Gastrocnemius medialis (tissue), 4 donors: ENCODE measurements around the gene TUBA3E. TPM values are rescaled to one million over a fixed set of nuclear protein-coding genes. Genes with fewer than 3 reads are reported as not detected.
"Not testable (repeated sequence)": the region's sequence is repeated elsewhere in the genome, so short reads cannot be mapped to it uniquely, and the experiment has no call there.

ENCODE experiments used
- ATAC-seq, 2 donors: fragments of 150-250 bp; one replicate each; pipeline ENCODE4 v1.9.1; 2016
- DNase-seq, 2 donors: peaks; one replicate each; pipeline ENCODE4 v3.0.0-alpha.2; 2019
- H3K27ac ChIP-seq, 4 donors: fragments of 200-600 bp; sonication (generic); 1 replicate in 1 of 4; 2 replicates in 3 of 4; pipeline ENCODE4 v1.5.1; 2016 to 2018; ENCODE audit warnings: mild to moderate bottlenecking in 2 of 4, moderate library complexity in 1 of 4
- H3K27me3 ChIP-seq, 3 donors: fragments of 200-600 bp; sonication (generic) in 2 of 3; 1 replicate in 1 of 3; 2 replicates in 2 of 3; pipeline versions ENCODE4 v1.5.1 to v1.6.0; 2016 to 2019; ENCODE audit warnings: mild to moderate bottlenecking in 1 of 3, moderate library complexity in 1 of 3
- H3K36me3 ChIP-seq, 2 donors: fragments of 200-600 bp; sonication (generic) in 1 of 2; one replicate each; pipeline ENCODE4 v1.5.1; 2017 to 2018
- H3K4me1 ChIP-seq, 2 donors: fragments of 200-600 bp; sonication (generic) in 1 of 2; one replicate each; pipeline ENCODE4 v1.5.1; 2016 to 2017; ENCODE audit warnings: mild to moderate bottlenecking in 2 of 2
- H3K4me3 ChIP-seq, 4 donors: fragments of 200-600 bp; sonication (generic) in 3 of 4; 1 replicate in 1 of 4; 2 replicates in 3 of 4; pipeline ENCODE4 v1.5.1; 2016 to 2019; ENCODE audit warnings: mild to moderate bottlenecking in 2 of 4
- H3K9me3 ChIP-seq, 3 donors: fragments of 200-600 bp; sonication (generic) in 2 of 3; 1 replicate in 1 of 3; 2 replicates in 2 of 3; pipeline ENCODE4 v1.5.1; 2016 to 2019
- CTCF ChIP-seq, 5 experiments: fragments of 450-650 bp in 3 of 5; fragments of 200-600 bp in 2 of 5; sonication (generic) in 2 of 5; IDR thresholded peaks in 4 of 5; conservative IDR thresholded peaks in 1 of 5; 1 replicate in 4 of 5; 2 replicates in 1 of 5; pipeline ENCODE4 v1.5.1; 2016 to 2019; ENCODE audit warnings: antibody characterized with exemption in 5 of 5, mild to moderate bottlenecking in 3 of 5, moderate library complexity in 3 of 5
- POLR2A ChIP-seq, 2 donors: fragments of 450-650 bp; IDR thresholded peaks; one replicate each; pipeline ENCODE4 v1.6.1; 2017; ENCODE audit warnings: antibody characterized with exemption in 2 of 2, mild to moderate bottlenecking in 2 of 2, moderate library complexity in 2 of 2
- in situ Hi-C, 4 donors: fragments of 200-750 bp; cut with MboI; loops; one replicate each; pipeline versions ENCODE4 v1.15.0 to v1.8.0; 2017; ENCODE audit warnings: low sequenced_read_pairs in 4 of 4
- intact Hi-C: fragments of 100-400 bp; cut with DNase I; formaldehyde crosslinking; loops from one replicate; pipeline ENCODE4 v1.15.1; 2023; ENCODE audit warnings: low total_unique reads
- total RNA-seq, 4 donors: library from RNA; depleted of rRNA; stranded (reverse); fragments of >200 nt; gene quantifications; one replicate each; pipeline versions ENCODE4 v1.1.0 to v1.2.3, GENCODE V29; 2016

TUBA3E gene
- total RNA-seq, 4 donors from 2014 or later: not detected

GRCh38 chr2:130183512-130184373 lies 14.5 kb downstream of the TUBA3E start:
- Histone ChIP-seq H3K27me3 (no peaks in the 10 kb centered on the region), H3K4me1 (peaks cover 5 to 11% of the 10 kb centered on the region in 2 donors), H3K9me3 (no peaks in the 10 kb centered on the region), H3K4me3 (peak overlapping the region in 1 of 4 donors; percentile 99), H3K27ac (no peak overlapping the region), H3K36me3 (peaks cover 0 to 7% of the 10 kb centered on the region in 2 donors)
- no peak for ATAC-seq
- TF ChIP-seq POLR2A (IDR thresholded peaks at IDR 0.05) (no peak), CTCF (IDR thresholded peaks at IDR 0.05 in 4 of 5, conservative IDR thresholded peaks at IDR 0.05 in 1 of 5) (no peak)
- DNase-seq: peak in 1 of 2 donors; percentile 20
- in situ Hi-C loops: loop anchor here in 3 of 4 donors (25.0 kb wide), 1 partner anchor 154 kb away; the partner anchor contains the start of gene IMP4 (in 3 of the 3)
- intact Hi-C loops: loop anchor here (2.0 to 10.0 kb wide), 3 partner anchors 149 to 1859 kb away; partner anchors contain the start of gene IMP4

GRCh38 chr2:130182826-130183511 lies 15.3 kb downstream of the TUBA3E start:
- H3K9me3 ChIP-seq, H3K27me3 ChIP-seq, H3K36me3 ChIP-seq, DNase-seq, ATAC-seq: not testable (repeated sequence)
- peak overlapping the region; percentile 41 to 99 (median 93) for H3K4me3 ChIP-seq
- in situ Hi-C loops: loop anchor here in 3 of 4 donors (25.0 kb wide), 1 partner anchor 154 kb away; the partner anchor contains the start of gene IMP4 (in 3 of the 3)
- intact Hi-C loops: loop anchor here (2.0 to 10.0 kb wide), 3 partner anchors 150 to 1858 kb away; partner anchors contain the start of gene IMP4
- peak overlapping the region; percentile 17 to 59 (median 40) for H3K27ac ChIP-seq
- peaks cover 5 to 11% of the 10 kb centered on the region in 2 donors for H3K4me1 ChIP-seq

- intact Hi-C loops: loop anchor here (2.0 to 10.0 kb wide), 3 partner anchors 151 to 1857 kb away; partner anchors contain the start of gene IMP4
- peak; percentile 64 to 85 for DNase-seq
- ATAC-seq: peak; percentile 85 to 86
- Histone ChIP-seq H3K4me3 (peak within 1 kb of the TSS; percentile 88 to 99 (median 93)), H3K27ac (peak within 1 kb of the TSS; percentile 88 to 93 (median 91)), H3K4me1 (peaks cover 5 to 11% of the 10 kb centered on the region in 2 donors)
- TF ChIP-seq CTCF (IDR thresholded peaks at IDR 0.05 in 4 of 5, conservative IDR thresholded peaks at IDR 0.05 in 1 of 5) (peak; percentile 86 to 95 (median 90)), POLR2A (IDR thresholded peaks at IDR 0.05) (peak; percentile 29 to 39)
- H3K9me3 ChIP-seq, H3K36me3 ChIP-seq, H3K27me3 ChIP-seq: not testable (repeated sequence)
- in situ Hi-C loops: loop anchor here in 3 of 4 donors (25.0 kb wide), 1 partner anchor 155 kb away; the partner anchor contains the start of gene IMP4 (in 3 of the 3)
Measured at GRCh38 chr2:130181880-130182682, 16.2 kb downstream of the TUBA3E start, which contains the start of gene MZT2B. Gene MZT2B, plus strand, starts transcription at chr2:130182262. Its CDS starts 21 bp downstream, at chr2:130182283.

- Histone ChIP-seq H3K4me1 (peaks cover 5 to 11% of the 10 kb centered on the region in 2 donors), H3K27me3 (no peaks in the 10 kb centered on the region), H3K27ac (peak within 1 kb of the TSS; percentile 88 to 93 (median 91)), H3K9me3 (no peaks in the 10 kb centered on the region), H3K36me3 (peaks cover 0 to 7% of the 10 kb centered on the region in 2 donors), H3K4me3 (peak within 1 kb of the TSS; percentile 88 to 99 (median 93))
- TF ChIP-seq POLR2A (IDR thresholded peaks at IDR 0.05) (no peak), CTCF (IDR thresholded peaks at IDR 0.05 in 4 of 5, conservative IDR thresholded peaks at IDR 0.05 in 1 of 5) (no peak)
- in situ Hi-C loops: loop anchor here in 3 of 4 donors (25.0 kb wide), 1 partner anchor 156 kb away; the partner anchor contains the start of gene IMP4 (in 3 of the 3)
- DNase-seq: peak; percentile 91 to 94
- peak; percentile 94 to 95 for ATAC-seq
- intact Hi-C loops: loop anchor here (10.0 kb wide), 1 partner anchor 1857 kb away; no protein-coding TSS in a partner anchor
Measured at GRCh38 chr2:130181325-130181879, 16.8 kb downstream of the TUBA3E start, which contains the start of gene SMPD4. Gene SMPD4, minus strand, starts transcription at chr2:130181602. Its CDS starts 5,010 bp downstream, at chr2:130176592.

- not testable (repeated sequence) for H3K9me3 ChIP-seq, H3K36me3 ChIP-seq, ATAC-seq, H3K27me3 ChIP-seq, DNase-seq
- H3K4me3 ChIP-seq: peak overlapping the region; percentile 88 to 99 (median 93)
- in situ Hi-C loops (loop anchor here in 3 of 4 donors (25.0 kb wide), 1 partner anchor 157 kb away; the partner anchor contains the start of gene IMP4 (in 3 of the 3)), intact Hi-C loops (loop anchor here (10.0 kb wide), 1 partner anchor 1856 kb away; no protein-coding TSS in a partner anchor)
- peak overlapping the region; percentile 88 to 93 (median 91) for H3K27ac ChIP-seq
- H3K4me1 ChIP-seq: peaks cover 5 to 11% of the 10 kb centered on the region in 2 donors
Measured at GRCh38 chr2:130180404-130181324, 17.6 kb downstream of the TUBA3E start.

- H3K27ac ChIP-seq, H3K4me3 ChIP-seq, H3K4me1 ChIP-seq, DNase-seq, H3K9me3 ChIP-seq, intact Hi-C loops, ATAC-seq, H3K27me3 ChIP-seq: not testable (repeated sequence)
- in situ Hi-C loops: loop anchor here (5.0 to 25.0 kb wide), 2 partner anchors 162 kb away; partner anchors contain the start of gene IMP4 (in 3 of the 4)
- peaks cover 0 to 29% of the 10 kb centered on the region in 2 donors for H3K36me3 ChIP-seq
Measured at GRCh38 chr2:130174866-130175265, 23.4 kb downstream of the TUBA3E start.
